HG02763 (cell line): ENCODE data around the gene ARMC3.
"Not testable (repeated sequence)": the region's sequence is repeated elsewhere in the genome, so short reads cannot be mapped to it uniquely, and the experiment has no call there.

Experiments used
- ATAC-seq: cut with Tn5 transposase; IDR thresholded peaks from one replicate; pipeline ENCODE4 v1.9.1; 2021; ENCODE audit warnings: mild to moderate bottlenecking, moderate library complexity; ENCODE audit not compliant: unreplicated experiment

The ARMC3 gene

GRCh38 chr10:23070092-23070912 is 142.4 kb downstream of the ARMC3 start:
- not testable (repeated sequence) for ATAC-seq

- ATAC-seq = no peak
Observed at GRCh38 chr10:23070913-23071218, 143.0 kb downstream of the ARMC3 start.

- ATAC-seq = not testable (repeated sequence)
Observed at GRCh38 chr10:23072593-23072992, 144.7 kb downstream of the ARMC3 start.

GRCh38 chr10:23073527-23073926 is 145.7 kb downstream of the ARMC3 start:
- no peak for ATAC-seq

- ATAC-seq = no peak
Observed at GRCh38 chr10:23075672-23076071, 147.8 kb downstream of the ARMC3 start.

- no peak for ATAC-seq
Observed at GRCh38 chr10:23078114-23078513, 150.3 kb downstream of the ARMC3 start.

- no peak for ATAC-seq
Observed at GRCh38 chr10:23079700-23080099, 151.8 kb downstream of the ARMC3 start.

GRCh38 chr10:23080262-23080661 is 152.4 kb downstream of the ARMC3 start:
- ATAC-seq = no peak

GRCh38 chr10:23081221-23081750 is 153.4 kb downstream of the ARMC3 start:
- ATAC-seq = no peak

GRCh38 chr10:23081891-23082290 is 154.0 kb downstream of the ARMC3 start:
- no peak for ATAC-seq
